Measurements from ENCODE around the gene PTPMT1. TPM values are rescaled to one million over a fixed set of nuclear protein-coding genes. Genes with fewer than 3 reads are reported as not detected.

The PTPMT1 gene
- total RNA-seq, 2 donors from 2014 or later: 52.4 TPM

- no peak for ATAC-seq
Measured at GRCh38 chr11:47571357-47571729, 5.9 kb downstream of the PTPMT1 start.

GRCh38 chr11:47571895-47572294 is 6.5 kb downstream of the PTPMT1 start:
- intact Hi-C loops (cut with DNase I): no loop called here
- TF ChIP-seq CTCF (IDR thresholded peaks at IDR 0.05) (no peak), POLR2A (IDR thresholded peaks at IDR 0.05) (no peak)
- Histone ChIP-seq H3K9me3 (no peaks in the 10 kb centered on the region), H3K36me3 (replicated peaks in 1 of 2; ENCODE audit: insufficient read depth in 1 of 2, low read depth in 2 of 2) (peaks cover 0 to 6% of the 10 kb centered on the region in 2 donors), H3K27ac (no peak overlapping the region), H3K4me1 (peaks cover 8% of the 10 kb centered on the region), H3K27me3 (no peaks in the 10 kb centered on the region), H3K4me3 (no peak overlapping the region)
- WGBS, 2 donors: 85 to 100% methylated on average over 1 of the region's 1 CpG
- no peak for DNase-seq
- ATAC-seq: no peak

More at GRCh38 chr11:47571357-47571729, 5.9 kb downstream of the PTPMT1 start:
- H3K9me3 ChIP-seq: no peaks in the 10 kb centered on the region
- no peak for DNase-seq
- peaks cover 13% of the 10 kb centered on the region for H3K4me1 ChIP-seq
- H3K27ac ChIP-seq: no peak overlapping the region
- intact Hi-C loops (cut with DNase I): no loop called here
- no peaks in the 10 kb centered on the region for H3K27me3 ChIP-seq
- no peak overlapping the region for H3K4me3 ChIP-seq
- H3K36me3 ChIP-seq (replicated peaks in 1 of 2; ENCODE audit: insufficient read depth in 1 of 2, low read depth in 2 of 2): peaks cover 0 to 6% of the 10 kb centered on the region in 2 donors
- WGBS, 2 donors: 80 to 84% methylated on average over 4 of the region's 4 CpGs
- no peak for TF ChIP-seq POLR2A (IDR thresholded peaks at IDR 0.05)
- no peak for TF ChIP-seq CTCF (IDR thresholded peaks at IDR 0.05)

- WGBS, 2 donors: 52% methylated on average over 8 of the region's 8 CpGs; no CpG with 5 or more reads in 1 of the 2 donors
- Histone ChIP-seq H3K27me3 (no peaks in the 10 kb centered on the region), H3K36me3 (replicated peaks in 1 of 2; ENCODE audit: insufficient read depth in 1 of 2, low read depth in 2 of 2) (peaks cover 0 to 6% of the 10 kb centered on the region in 2 donors), H3K4me1 (peaks cover 2% of the 10 kb centered on the region), H3K9me3 (no peaks in the 10 kb centered on the region), H3K4me3 (no peak overlapping the region), H3K27ac (no peak overlapping the region)
- ATAC-seq (no peak), DNase-seq (no peak)
- intact Hi-C loops (cut with DNase I): no loop called here
- TF ChIP-seq CTCF (IDR thresholded peaks at IDR 0.05) (no peak), POLR2A (IDR thresholded peaks at IDR 0.05) (no peak)
Measured at GRCh38 chr11:47572715-47573255, 7.4 kb downstream of the PTPMT1 start.

- Histone ChIP-seq H3K4me3 (no peak overlapping the region), H3K36me3 (replicated peaks in 1 of 2; ENCODE audit: insufficient read depth in 1 of 2, low read depth in 2 of 2) (peaks cover 0 to 6% of the 10 kb centered on the region in 2 donors), H3K27me3 (no peaks in the 10 kb centered on the region), H3K9me3 (no peaks in the 10 kb centered on the region), H3K27ac (no peak overlapping the region), H3K4me1 (peaks cover 7% of the 10 kb centered on the region)
- intact Hi-C loops (cut with DNase I): no loop called here
- DNase-seq (no peak), ATAC-seq (no peak)
- no peak for TF ChIP-seq POLR2A (IDR thresholded peaks at IDR 0.05)
- no peak for TF ChIP-seq CTCF (IDR thresholded peaks at IDR 0.05)
- 86 to 88% methylated on average over 11 of the region's 11 CpGs for WGBS, 2 donors
Measured at GRCh38 chr11:47573321-47573720, 7.9 kb downstream of the PTPMT1 start.

- Histone ChIP-seq H3K27ac (no peak overlapping the region), H3K4me1 (peaks cover 20% of the 10 kb centered on the region), H3K36me3 (replicated peaks in 1 of 2; ENCODE audit: insufficient read depth in 1 of 2, low read depth in 2 of 2) (peaks cover 13 to 18% of the 10 kb centered on the region in 2 donors), H3K9me3 (no peaks in the 10 kb centered on the region), H3K4me3 (peak overlapping the region in 1 of 2 donors; percentile 86), H3K27me3 (no peaks in the 10 kb centered on the region)
- DNase-seq (no peak), ATAC-seq (no peak)
- intact Hi-C loops (cut with DNase I): no loop called here
- TF ChIP-seq CTCF (IDR thresholded peaks at IDR 0.05): no peak
- no peak for TF ChIP-seq POLR2A (IDR thresholded peaks at IDR 0.05)
- WGBS, 2 donors: 71 to 73% methylated on average over 12 to 13 of the region's 13 CpGs
Measured at GRCh38 chr11:47577460-47578041, 12.2 kb downstream of the PTPMT1 start.

Measured in body of pancreas (tissue), 4 donors.